A549 (cell line): ENCODE data around the gene BCDIN3D. TPM values are rescaled to one million over a fixed set of nuclear protein-coding genes. Genes with fewer than 3 reads are reported as not detected.

Experiments used
- ATAC-seq, 2 experiments: fragments of 200-7000 bp in 1 of 2; fragments of >200 bp in 1 of 2; cut with Nextera tagmentation in 1 of 2; cut with Tn5 transposase in 1 of 2; 3 replicates each; pipeline versions ENCODE4 v1.8.0 to v1.9.1; 2018 to 2020; ENCODE audit warnings: mild to moderate bottlenecking in 1 of 2, moderate library complexity in 1 of 2
- CTCF ChIA-PET: fragments of 300-600 bp; sonication (Branson Sonifier 250); formaldehyde crosslinking; extraction: SDS; loops from one replicate; lab custom pipeline; 2021; ENCODE audit warnings: antibody characterized with exemption, inconsistent platforms; lab: Yijun Ruan, JAX
- POLR2A ChIA-PET: fragments of 350-600 bp; formaldehyde crosslinking; extraction: SDS; loops from one replicate; lab custom pipeline; 2021; ENCODE audit warnings: antibody characterized with exemption, inconsistent platforms; lab: Yijun Ruan, JAX
- DNase-seq, 2 experiments: peaks; one replicate each; pipeline versions ENCODE4 v3.0.0 to v3.0.0-alpha.2; 2011 to 2016; ENCODE audit warnings: low read depth in 1 of 2, low spot score in 1 of 2
- FAIRE-seq: peaks from 2 replicates; lab custom pipeline; 2011; peaks lifted over from hg19 to GRCh38; lab: Jason Lieb, UNC
- H3K27ac ChIP-seq, 2 experiments: fragments of >200 bp; sonication (Bioruptor Twin); formaldehyde crosslinking; 3 replicates each; pipeline ENCODE4 v1.5.1; 2016 to 2017
- H3K4me1 ChIP-seq: fragments of >200 bp; sonication (Bioruptor Twin); formaldehyde crosslinking; 3 replicates; pipeline ENCODE4 v1.6.1; 2016
- H3K4me2 ChIP-seq: fragments of >200 bp; sonication (Bioruptor Twin); formaldehyde crosslinking; 3 replicates; pipeline ENCODE4 v1.6.1; 2016
- H3K4me3 ChIP-seq: fragments of >200 bp; sonication (Bioruptor Twin); formaldehyde crosslinking; 3 replicates; pipeline ENCODE4 v1.5.1; 2016
- H3K9me3 ChIP-seq: fragments of >200 bp; sonication (Bioruptor Twin); formaldehyde crosslinking; 3 replicates; pipeline ENCODE4 v1.6.1; 2016
- ATOH8 ChIP-seq: fragments of 250-450 bp; sonication (Bioruptor Pico); IDR thresholded peaks from 2 replicates; pipeline ENCODE4 v1.5.0; 2020; ENCODE audit warnings: low read depth, mild to moderate bottlenecking, moderate library complexity
- BHLHE40 ChIP-seq: IDR thresholded peaks from 2 replicates; pipeline ENCODE4 v1.6.1; 2012; ENCODE audit warnings: low read depth, low read length, inconsistent platforms
- CBX2 ChIP-seq: fragments of 200-600 bp; sonication (generic); IDR thresholded peaks from 2 replicates; pipeline ENCODE4 v1.6.1; 2016; ENCODE audit warnings: low read depth, mild to moderate bottlenecking, borderline replicate concordance
- CBX8 ChIP-seq: fragments of 200-600 bp; sonication (generic); IDR thresholded peaks from 2 replicates; pipeline ENCODE4 v1.6.1; 2016
- CEBPB ChIP-seq, 2 experiments: fragments of >200 bp in 1 of 2; sonication (Bioruptor Twin) in 1 of 2; formaldehyde crosslinking in 1 of 2; IDR thresholded peaks; 2 replicates each; pipeline ENCODE4 v1.6.1; 2012 to 2016
- CHD2 ChIP-seq: fragments of 150-350 bp; IDR thresholded peaks from 2 replicates; pipeline ENCODE4 v1.6.1; 2014; ENCODE audit warnings: low read length; ENCODE audit not compliant: partially characterized antibody
- CTCF ChIP-seq: fragments of >200 bp; sonication (Bioruptor Twin); formaldehyde crosslinking; IDR thresholded peaks from 3 replicates; pipeline ENCODE4 v1.5.1; 2016
- E2F6 ChIP-seq: IDR thresholded peaks from 2 replicates; pipeline ENCODE4 v1.6.1; 2012; ENCODE audit warnings: low read depth, borderline replicate concordance
- EHF ChIP-seq: fragments of 250-450 bp; sonication (Bioruptor Pico); IDR thresholded peaks from 2 replicates; pipeline ENCODE4 v1.5.0; 2020; ENCODE audit warnings: mild to moderate bottlenecking
- ELK1 ChIP-seq: fragments of 150-350 bp; IDR thresholded peaks from 2 replicates; pipeline ENCODE4 v1.6.1; 2014; ENCODE audit warnings: low read depth, mild to moderate bottlenecking, low read length
- EP300 ChIP-seq, 2 experiments: fragments of >200 bp; sonication (Bioruptor Twin); formaldehyde crosslinking; IDR thresholded peaks; 2 replicates in 1 of 2; 3 replicates in 1 of 2; pipeline ENCODE4 v1.6.1; 2016 to 2017
- GATA3 ChIP-seq: IDR thresholded peaks from 2 replicates; pipeline ENCODE4 v1.6.1; 2012; ENCODE audit warnings: borderline replicate concordance
- HDAC2 ChIP-seq: fragments of 200-600 bp; sonication (generic); IDR thresholded peaks from 2 replicates; pipeline ENCODE4 v1.6.1; 2016
- HES2 ChIP-seq: fragments of >200 bp; sonication (Bioruptor Twin); formaldehyde crosslinking; IDR thresholded peaks from 2 replicates; pipeline ENCODE4 v1.6.1; 2016
- HMGXB4 ChIP-seq: fragments of 250-450 bp; sonication (Bioruptor Pico); IDR thresholded peaks from 2 replicates; pipeline ENCODE4 v1.5.0; 2021; ENCODE audit warnings: mild to moderate bottlenecking, moderate library complexity, borderline replicate concordance
- HOXA7 ChIP-seq: fragments of 250-450 bp; sonication (Bioruptor Pico); IDR thresholded peaks from 2 replicates; pipeline ENCODE4 v1.5.0; 2020; ENCODE audit warnings: mild to moderate bottlenecking, moderate library complexity
- JUN ChIP-seq, 2 experiments: fragments of >200 bp; sonication (Bioruptor Twin); formaldehyde crosslinking; IDR thresholded peaks; 2 replicates in 1 of 2; 3 replicates in 1 of 2; pipeline ENCODE4 v1.6.1; 2016 to 2017
- JUNB ChIP-seq: fragments of >200 bp; sonication (Bioruptor Twin); formaldehyde crosslinking; IDR thresholded peaks from 2 replicates; pipeline ENCODE4 v1.6.1; 2016
- KDM1A ChIP-seq: fragments of 200-600 bp; sonication (generic); IDR thresholded peaks from 2 replicates; pipeline ENCODE4 v1.6.1; 2016; ENCODE audit warnings: low read depth, mild to moderate bottlenecking
- KDM5A ChIP-seq: fragments of 200-600 bp; sonication (generic); IDR thresholded peaks from 2 replicates; pipeline ENCODE4 v1.6.1; 2016; ENCODE audit warnings: antibody characterized with exemption, mild to moderate bottlenecking
- MAX ChIP-seq: IDR thresholded peaks from 2 replicates; pipeline ENCODE4 v1.6.1; 2012
- POLR2AphosphoS2 ChIP-seq: conservative IDR thresholded peaks from 2 replicates; pipeline ENCODE4 v1.6.1; 2012; ENCODE audit warnings: low read length, improper control_type of control experiment, inconsistent platforms
- RAD21 ChIP-seq, 2 experiments: fragments of >200 bp in 1 of 2; sonication (Bioruptor Twin) in 1 of 2; formaldehyde crosslinking in 1 of 2; IDR thresholded peaks in 1 of 2; conservative IDR thresholded peaks in 1 of 2; 2 replicates in 1 of 2; 3 replicates in 1 of 2; pipeline ENCODE4 v1.6.1; 2012 to 2018; ENCODE audit warnings: inconsistent platforms in 1 of 2
- RFX5 ChIP-seq: fragments of 450-650 bp; IDR thresholded peaks from 2 replicates; pipeline ENCODE4 v1.7.1; 2014; ENCODE audit warnings: antibody characterized with exemption, mild to moderate bottlenecking, moderate library complexity
- SMC3 ChIP-seq: fragments of >200 bp; sonication (Bioruptor Twin); formaldehyde crosslinking; IDR thresholded peaks from 3 replicates; pipeline ENCODE4 v1.6.1; 2018; ENCODE audit warnings: inconsistent platforms
- TFCP2L1 ChIP-seq: fragments of 250-450 bp; sonication (Bioruptor Pico); IDR thresholded peaks from 2 replicates; pipeline ENCODE4 v1.5.0; 2021; ENCODE audit warnings: mild to moderate bottlenecking
- USF2 ChIP-seq: fragments of 450-650 bp; IDR thresholded peaks from 2 replicates; pipeline ENCODE4 v1.6.1; 2014; ENCODE audit warnings: antibody characterized with exemption
- ZC3H11A ChIP-seq: fragments of 450-650 bp; IDR thresholded peaks from 2 replicates; pipeline ENCODE4 v1.6.1; 2014; ENCODE audit warnings: antibody characterized with exemption, mild to moderate bottlenecking
- WGBS: methylation state at CpG from one replicate; pipeline ENCODE4 v1.1.6; 2017; ENCODE audit errors: missing lambda C conversion rate; 5-methylcytosine and 5-hydroxymethylcytosine counted together
- polyA plus RNA-seq, 4 experiments: library from polyadenylated mRNA; depleted of rRNA in 3 of 4; stranded (reverse); fragments of >200 nt; fragmentation: RNase III in 1 of 4; extraction: RNeasy Plus Mini Kit Qiagen cat#74134 plus additional on column Dnase treatment in 1 of 4; gene quantifications; 2 replicates in 3 of 4; 3 replicates in 1 of 4; pipeline ENCODE4 v1.2.3, GENCODE V29; 2011 to 2017

The BCDIN3D gene
- polyA plus RNA-seq, 2 of the 4 experiments (the other 2 are of a cell fraction): 4.2 to 5.8 TPM

GRCh38 chr12:49867570-49868341 lies 24.9 kb upstream of the BCDIN3D start:
- TF ChIP-seq CBX2: no peak
- no peak for TF ChIP-seq ZC3H11A
- TF ChIP-seq HES2: no peak
- no peak for TF ChIP-seq POLR2AphosphoS2
- no peak for TF ChIP-seq CBX8
- POLR2A ChIA-PET: no interaction called here
- H3K4me1 ChIP-seq: no peaks in the 10 kb centered on the region; the same call in 2 of the 3 replicates
- peak in 1 of 2 experiments; percentile 5; a peak in 2 of 6 replicates for ATAC-seq
- CTCF ChIA-PET: interaction anchor here (0.6 to 11.5 kb wide), 51 partner anchors 9 to 879 kb away, joined by 3 to 104 read pairs (median 5); partner anchors contain the start of genes AQP5, BCDIN3D and CERS5
- no peaks in the 10 kb centered on the region for H3K9me3 ChIP-seq
- H3K27ac ChIP-seq: no peak overlapping the region
- no peak overlapping the region for H3K4me3 ChIP-seq
- no peak overlapping the region for H3K4me2 ChIP-seq
- WGBS: 56% methylated on average over 11 of the region's 11 CpGs
- FAIRE-seq: no peak
- no peak for DNase-seq

GRCh38 chr12:49866859-49867569 lies 24.1 kb upstream of the BCDIN3D start:
- WGBS: 35% methylated on average over 19 of the region's 19 CpGs
- Histone ChIP-seq H3K4me3 (no peak overlapping the region), H3K4me1 (no peaks in the 10 kb centered on the region; the same call in 2 of the 3 replicates), H3K27ac (peak overlapping the region in 1 of 2 experiments; percentile 22; a peak in 1 of 6 replicates), H3K4me2 (no peak overlapping the region), H3K9me3 (no peaks in the 10 kb centered on the region)
- ATAC-seq: peak; percentile 55 to 92
- ChIA-PET POLR2A (no interaction called here), CTCF (interaction anchor here (0.6 to 11.5 kb wide), 70 partner anchors 8 to 462 kb away, joined by 3 to 104 read pairs (median 5); partner anchors contain the start of genes AQP5, BCDIN3D, CERS5 and COX14)
- no peak for FAIRE-seq
- DNase-seq: peak; percentile 66 to 95
- TF ChIP-seq ZC3H11A (no peak), EP300 (IDR thresholded peaks at IDR 0.05) (no peak), KDM5A (no peak), ELK1 (no peak), HDAC2 (no peak), RFX5 (no peak), HMGXB4 (CRISPR knock-in tag) (no peak), MAX (peak; percentile 51; the same call in 1 of the 2 replicates), CTCF (peak; percentile 88), CHD2 (no peak), POLR2AphosphoS2 (no peak), TFCP2L1 (CRISPR knock-in tag) (no peak), HOXA7 (CRISPR knock-in tag) (no peak), SMC3 (peak; percentile 71), CEBPB (IDR thresholded peaks at IDR 0.05) (no peak), EHF (no peak), CBX8 (no peak), JUN (IDR thresholded peaks at IDR 0.05) (no peak), JUNB (no peak), BHLHE40 (no peak), RAD21 (conservative IDR thresholded peaks at IDR 0.05 in 1 of 2, IDR thresholded peaks at IDR 0.05 in 1 of 2) (peak; percentile 84 to 91), GATA3 (no peak), KDM1A (no peak), USF2 (no peak), ATOH8 (CRISPR knock-in tag) (no peak), E2F6 (no peak)
